Measurements from ENCODE around the gene NOL4L. TPM values are rescaled to one million over a fixed set of nuclear protein-coding genes. Genes with fewer than 3 reads are reported as not detected.

Gene NOL4L
- polyA plus RNA-seq, 3 donors: 1.1 to 30.9 (median 2.8) TPM

- intact Hi-C loops (cut with micrococcal nuclease): no loop called here
- no peak for DNase-seq
- peaks cover 13% of the 10 kb centered on the region for H3K79me2 ChIP-seq (ENCODE audit: insufficient read depth, low read length)
- H3K9me3 ChIP-seq (replicated peaks in 1 of 2; ENCODE audit: control insufficient read depth in 1 of 2, insufficient read depth in 1 of 2, low read length in 2 of 2): no peaks in the 10 kb centered on the region
- peaks cover 0 to 2% of the 10 kb centered on the region in 2 donors for H3K36me3 Mint-ChIP-seq
- H3K27me3 ChIP-seq (ENCODE audit: control insufficient read depth in 2 of 2, insufficient read depth in 2 of 2, low read length in 2 of 2): no peaks in the 10 kb centered on the region
- H3K9ac ChIP-seq (ENCODE audit: insufficient read depth, low read length, poor library complexity, severe bottlenecking): no peak overlapping the region
- no peaks in the 10 kb centered on the region for H4K20me1 ChIP-seq (ENCODE audit: insufficient read depth, low read length)
- no peak overlapping the region for H3K27ac ChIP-seq (ENCODE audit: low read depth in 1 of 2, low read length in 2 of 2)
- H3K4me2 ChIP-seq (replicated peaks; ENCODE audit: extremely low read depth, low read length, poor library complexity, severe bottlenecking): no peak overlapping the region
- H3K27me3 Mint-ChIP-seq (ENCODE audit: low read depth in 3 of 3): peaks cover 0 to 3% (median 0%) of the 10 kb centered on the region in 3 donors
- no peak overlapping the region for H3K27ac Mint-ChIP-seq
- no peak for TF ChIP-seq CTCF (IDR thresholded peaks at IDR 0.05)
- H3K9me3 Mint-ChIP-seq: no peaks in the 10 kb centered on the region
- H3K4me3 ChIP-seq (replicated peaks in 1 of 3; ENCODE audit: low read depth in 2 of 3, low read length in 3 of 3): no peak overlapping the region
- peaks cover 24 to 29% of the 10 kb centered on the region in 2 donors for H3K4me1 ChIP-seq (ENCODE audit: control insufficient read depth in 1 of 2, insufficient read depth in 2 of 2, low read length in 2 of 2)
- 97% methylated on average over 4 of the region's 6 CpGs for WGBS (ENCODE audit: insufficient coverage)
- H3K4me3 Mint-ChIP-seq: no peak overlapping the region
- no peaks in the 10 kb centered on the region for H3K36me3 ChIP-seq (replicated peaks in 1 of 2; ENCODE audit: control insufficient read depth in 1 of 2, insufficient read depth in 2 of 2, low read length in 2 of 2)
- H3K4me1 Mint-ChIP-seq: peaks cover 32% of the 10 kb centered on the region
- H2AFZ ChIP-seq (ENCODE audit: insufficient read depth, low read depth, low read length, poor library complexity, severe bottlenecking): no peak overlapping the region
Measured at GRCh38 chr20:32573167-32573851, 11.8 kb downstream of the NOL4L start.

DNA sequence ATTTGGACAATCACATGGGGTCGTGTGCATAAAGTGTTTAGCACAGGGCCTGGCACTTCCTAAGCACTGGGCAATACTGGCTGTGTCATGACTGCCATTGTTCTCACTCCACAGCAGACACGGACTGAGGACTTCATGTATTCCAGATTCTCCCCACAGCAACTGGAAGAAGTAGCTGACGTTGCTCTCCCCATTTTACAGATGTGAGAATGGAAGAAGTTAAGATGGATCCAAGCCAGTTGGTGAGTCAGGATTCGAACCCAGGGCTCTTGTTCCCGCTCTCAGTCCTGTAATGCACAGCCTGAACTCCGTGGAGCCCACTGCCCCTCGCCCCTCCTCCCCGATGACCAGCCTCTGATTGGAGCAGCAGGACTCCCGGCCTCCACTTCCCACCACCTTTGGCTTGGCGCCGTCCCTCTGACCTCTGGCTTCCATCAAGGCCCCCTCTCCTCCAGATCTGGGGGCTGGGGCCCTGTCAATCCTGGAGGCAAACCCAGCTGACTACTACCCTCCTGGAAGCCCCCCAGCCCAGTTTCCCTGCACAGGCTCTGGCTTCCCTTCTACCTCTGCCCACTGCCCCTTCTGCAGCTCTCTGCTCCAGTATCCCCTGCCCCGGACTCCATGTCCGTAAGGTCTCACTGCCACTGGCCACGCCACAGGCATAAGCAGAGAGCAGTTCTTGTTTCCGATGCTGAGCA lies 12.7 kb downstream of the NOL4L start:
- Histone ChIP-seq H3K27me3 (ENCODE audit: control insufficient read depth in 2 of 2, insufficient read depth in 2 of 2, low read length in 2 of 2) (no peaks in the 10 kb centered on the region), H3K36me3 (replicated peaks in 1 of 2; ENCODE audit: control insufficient read depth in 1 of 2, insufficient read depth in 2 of 2, low read length in 2 of 2) (no peaks in the 10 kb centered on the region), H4K20me1 (ENCODE audit: insufficient read depth, low read length) (no peaks in the 10 kb centered on the region), H3K4me3 (replicated peaks in 1 of 3; ENCODE audit: low read depth in 2 of 3, low read length in 3 of 3) (no peak overlapping the region), H3K79me2 (ENCODE audit: insufficient read depth, low read length) (peaks cover 14% of the 10 kb centered on the region), H3K9me3 (replicated peaks in 1 of 2; ENCODE audit: control insufficient read depth in 1 of 2, insufficient read depth in 1 of 2, low read length in 2 of 2) (no peaks in the 10 kb centered on the region), H3K4me2 (replicated peaks; ENCODE audit: extremely low read depth, low read length, poor library complexity, severe bottlenecking) (no peak overlapping the region), H3K27ac (ENCODE audit: low read depth in 1 of 2, low read length in 2 of 2) (no peak overlapping the region), H3K9ac (ENCODE audit: insufficient read depth, low read length, poor library complexity, severe bottlenecking) (no peak overlapping the region), H2AFZ (ENCODE audit: insufficient read depth, low read depth, low read length, poor library complexity, severe bottlenecking) (no peak overlapping the region), H3K4me1 (ENCODE audit: control insufficient read depth in 1 of 2, insufficient read depth in 2 of 2, low read length in 2 of 2) (peaks cover 26 to 33% of the 10 kb centered on the region in 2 donors)
- Mint-ChIP-seq H3K4me3 (no peak overlapping the region), H3K27me3 (ENCODE audit: low read depth in 3 of 3) (peaks cover 0 to 3% (median 0%) of the 10 kb centered on the region in 3 donors), H3K9me3 (no peaks in the 10 kb centered on the region), H3K36me3 (peaks cover 0 to 2% of the 10 kb centered on the region in 2 donors), H3K27ac (peak overlapping the region in 1 of 7 donors; percentile 22), H3K4me1 (peaks cover 28% of the 10 kb centered on the region)
- no peak for DNase-seq
- intact Hi-C loops (cut with micrococcal nuclease): no loop called here
- TF ChIP-seq CTCF (IDR thresholded peaks at IDR 0.05): no peak
- WGBS (ENCODE audit: insufficient coverage): 96% methylated on average over 12 of the region's 15 CpGs

Measured in CD14-positive monocyte (primary cell).